CD8-positive, alpha-beta memory T cell (primary cell): ENCODE measurements around the gene DUOX2. TPM values are rescaled to one million over a fixed set of nuclear protein-coding genes. Genes with fewer than 3 reads are reported as not detected.
A peak's percentile ranks its signal among the peaks of the same experiment; 100 is the strongest.

ENCODE experiments used
- CTCF ChIA-PET: fragments of 350-600 bp; sonication (Branson Sonifier 250); formaldehyde crosslinking; loops from one replicate; lab custom pipeline; 2021; ENCODE audit warnings: antibody characterized with exemption; lab: Charles Lee
- POLR2A ChIA-PET: fragments of 350-600 bp; sonication (Branson Sonifier 250); formaldehyde crosslinking; loops from one replicate; lab custom pipeline; 2021; ENCODE audit warnings: antibody characterized with exemption; lab: Charles Lee
- DNase-seq, 5 donors: peaks; one replicate each; pipeline versions ENCODE4 v3.0.0 to v3.0.0-alpha.2; 2020 to 2022; ENCODE audit warnings: mixed read lengths in 1 of 5
- H3K27ac ChIP-seq: one replicate; pipeline ENCODE4 v1.7.0; 2013; ENCODE audit warnings: low read depth, mild to moderate bottlenecking, low read length, moderate library complexity
- H3K27me3 ChIP-seq: 2 replicates; pipeline ENCODE4 v1.7.0; 2013; ENCODE audit warnings: low read length, mild to moderate bottlenecking; ENCODE audit not compliant: insufficient read depth, poor library complexity, severe bottlenecking
- H3K36me3 ChIP-seq: 2 replicates; pipeline ENCODE4 v1.7.0; 2013; ENCODE audit warnings: mild to moderate bottlenecking, low read length, moderate library complexity; ENCODE audit not compliant: insufficient read depth
- H3K4me1 ChIP-seq: 2 replicates; pipeline ENCODE4 v1.7.0; 2013; ENCODE audit warnings: mild to moderate bottlenecking, low read length, moderate library complexity; ENCODE audit not compliant: insufficient read depth
- H3K4me3 ChIP-seq: 2 replicates; pipeline ENCODE4 v1.7.0; 2013; ENCODE audit warnings: mild to moderate bottlenecking, low read length
- H3K9me3 ChIP-seq: 2 replicates; pipeline ENCODE4 v1.7.0; 2013; ENCODE audit warnings: mild to moderate bottlenecking, low read length
- H3K27ac Mint-ChIP-seq, 8 donors: one replicate each; pipeline ENCODE4 v1.8.0; 2020 to 2021; ENCODE audit warnings: mixed read lengths in 8 of 8, mild to moderate bottlenecking in 6 of 8, inconsistent platforms in 3 of 8, moderate library complexity in 3 of 8
- H3K27me3 Mint-ChIP-seq, 2 donors: one replicate each; pipeline ENCODE4 v1.8.0; 2020 to 2021; ENCODE audit warnings: mixed read lengths in 2 of 2, mild to moderate bottlenecking in 1 of 2, moderate library complexity in 1 of 2
- H3K36me3 Mint-ChIP-seq, 3 donors: one replicate each; pipeline ENCODE4 v1.8.0; 2020 to 2021; ENCODE audit warnings: mixed read lengths in 3 of 3, inconsistent platforms in 1 of 3, mild to moderate bottlenecking in 1 of 3
- H3K4me1 Mint-ChIP-seq, 3 donors: one replicate each; pipeline ENCODE4 v1.8.0; 2020 to 2021; ENCODE audit warnings: mixed read lengths in 3 of 3, inconsistent platforms in 1 of 3, mild to moderate bottlenecking in 1 of 3
- H3K4me3 Mint-ChIP-seq, 7 donors: one replicate each; pipeline ENCODE4 v1.8.0; 2020 to 2021; ENCODE audit warnings: mixed read lengths in 7 of 7, mild to moderate bottlenecking in 6 of 7, moderate library complexity in 4 of 7, inconsistent platforms in 2 of 7
- H3K9me3 Mint-ChIP-seq, 5 donors: one replicate each; pipeline ENCODE4 v1.8.0; 2020 to 2022; ENCODE audit warnings: mixed read lengths in 5 of 5, mild to moderate bottlenecking in 3 of 5, moderate library complexity in 2 of 5, inconsistent platforms in 1 of 5
- polyA plus RNA-seq: library from polyadenylated mRNA; unstranded; fragments of 300-500 nt; fragmentation: Illumina TruSeq; gene quantifications from one replicate; pipeline ENCODE4 v1.2.3, GENCODE V29; 2021
- total RNA-seq, 2 experiments: library from RNA; stranded (reverse); gene quantifications; one replicate each; pipeline ENCODE4 v1.2.3, GENCODE V29; 2021

The DUOX2 gene
- total and polyA plus RNA-seq, 3 experiments from 2014 or later = not detected

- Mint-ChIP-seq H3K4me3 (no peak overlapping the region), H3K27ac (no peak overlapping the region), H3K36me3 (peaks cover 0 to 20% (median 1%) of the 10 kb centered on the region in 3 donors), H3K9me3 (no peaks in the 10 kb centered on the region), H3K27me3 (peaks cover 0 to 2% of the 10 kb centered on the region in 2 donors), H3K4me1 (peaks cover 0 to 3% (median 0%) of the 10 kb centered on the region in 3 donors)
- DNase-seq = no peak
- ChIA-PET CTCF (no interaction called here), POLR2A (no interaction called here)
- Histone ChIP-seq H3K4me3 (no peak overlapping the region), H3K9me3 (no peaks in the 10 kb centered on the region), H3K36me3 (no peaks in the 10 kb centered on the region), H3K27me3 (no peaks in the 10 kb centered on the region), H3K27ac (no peak overlapping the region), H3K4me1 (no peaks in the 10 kb centered on the region)
Observed at GRCh38 chr15:45151998-45152828, 38.2 kb upstream of the DUOX2 start.

GRCh38 chr15:45150997-45151396, 37.0 kb upstream of the DUOX2 start:
- ChIA-PET CTCF (no interaction called here), POLR2A (no interaction called here)
- H3K27me3 ChIP-seq = no peaks in the 10 kb centered on the region
- H3K27me3 Mint-ChIP-seq = no peaks in the 10 kb centered on the region
- no peak overlapping the region for H3K27ac ChIP-seq
- no peak for DNase-seq
- no peak overlapping the region for H3K4me3 ChIP-seq
- H3K9me3 Mint-ChIP-seq = no peaks in the 10 kb centered on the region
- H3K36me3 ChIP-seq = no peaks in the 10 kb centered on the region
- peaks cover 0 to 20% (median 0%) of the 10 kb centered on the region in 3 donors for H3K36me3 Mint-ChIP-seq
- no peak overlapping the region for H3K4me3 Mint-ChIP-seq
- H3K4me1 Mint-ChIP-seq = no peaks in the 10 kb centered on the region
- H3K27ac Mint-ChIP-seq = no peak overlapping the region
- H3K9me3 ChIP-seq = no peaks in the 10 kb centered on the region
- no peaks in the 10 kb centered on the region for H3K4me1 ChIP-seq

- CTCF ChIA-PET = no interaction called here
Observed at GRCh38 chr15:45150481-45150880, 36.5 kb upstream of the DUOX2 start.

GRCh38 chr15:45149060-45149459, 35.1 kb upstream of the DUOX2 start:
- no peaks in the 10 kb centered on the region for H3K4me1 ChIP-seq
- H3K27me3 Mint-ChIP-seq = peaks cover 0 to 2% of the 10 kb centered on the region in 2 donors
- peak overlapping the region in 1 of 8 donors; percentile 68 for H3K27ac Mint-ChIP-seq
- H3K27me3 ChIP-seq = no peaks in the 10 kb centered on the region
- CTCF ChIA-PET = interaction anchor here (1.2 kb wide), 1 partner anchor 18 kb away, joined by 4 read pairs; no protein-coding TSS in a partner anchor
- POLR2A ChIA-PET = no interaction called here
- H3K9me3 Mint-ChIP-seq = no peaks in the 10 kb centered on the region
- no peak for DNase-seq
- peaks cover 0 to 20% (median 0%) of the 10 kb centered on the region in 3 donors for H3K36me3 Mint-ChIP-seq
- H3K27ac ChIP-seq = no peak overlapping the region
- no peak overlapping the region for H3K4me3 ChIP-seq
- H3K9me3 ChIP-seq = no peaks in the 10 kb centered on the region
- H3K4me1 Mint-ChIP-seq = no peaks in the 10 kb centered on the region
- H3K4me3 Mint-ChIP-seq = no peak overlapping the region
- no peaks in the 10 kb centered on the region for H3K36me3 ChIP-seq

More at GRCh38 chr15:45150481-45150880, 36.5 kb upstream of the DUOX2 start:
- no peaks in the 10 kb centered on the region for H3K4me1 Mint-ChIP-seq
- H3K9me3 ChIP-seq = no peaks in the 10 kb centered on the region
- H3K36me3 Mint-ChIP-seq = peaks cover 0 to 20% (median 0%) of the 10 kb centered on the region in 3 donors
- H3K4me3 ChIP-seq = no peak overlapping the region
- no peaks in the 10 kb centered on the region for H3K4me1 ChIP-seq
- no peak overlapping the region for H3K4me3 Mint-ChIP-seq
- H3K27ac ChIP-seq = no peak overlapping the region
- no peaks in the 10 kb centered on the region for H3K27me3 ChIP-seq
- POLR2A ChIA-PET = no interaction called here
- DNase-seq = peak in 1 of 5 donors; percentile 4
- no peaks in the 10 kb centered on the region for H3K27me3 Mint-ChIP-seq
- H3K9me3 Mint-ChIP-seq = no peaks in the 10 kb centered on the region
- H3K36me3 ChIP-seq = no peaks in the 10 kb centered on the region
- H3K27ac Mint-ChIP-seq = no peak overlapping the region

GRCh38 chr15:45148076-45149059, 34.4 kb upstream of the DUOX2 start:
- CTCF ChIA-PET = interaction anchor here (1.2 kb wide), 1 partner anchor 19 kb away, joined by 4 read pairs; no protein-coding TSS in a partner anchor
- Histone ChIP-seq H3K27ac (no peak overlapping the region), H3K9me3 (no peaks in the 10 kb centered on the region), H3K36me3 (no peaks in the 10 kb centered on the region), H3K4me3 (no peak overlapping the region), H3K27me3 (no peaks in the 10 kb centered on the region), H3K4me1 (no peaks in the 10 kb centered on the region)
- Mint-ChIP-seq H3K9me3 (no peaks in the 10 kb centered on the region), H3K27me3 (peaks cover 0 to 2% of the 10 kb centered on the region in 2 donors), H3K4me3 (no peak overlapping the region), H3K27ac (peak overlapping the region in 1 of 8 donors; percentile 47), H3K4me1 (no peaks in the 10 kb centered on the region), H3K36me3 (peaks cover 0 to 20% (median 0%) of the 10 kb centered on the region in 3 donors)
- POLR2A ChIA-PET = no interaction called here
- DNase-seq = no peak

- Histone ChIP-seq H3K36me3 (no peaks in the 10 kb centered on the region), H3K4me3 (no peak overlapping the region), H3K27me3 (no peaks in the 10 kb centered on the region), H3K27ac (no peak overlapping the region), H3K9me3 (no peaks in the 10 kb centered on the region), H3K4me1 (no peaks in the 10 kb centered on the region)
- peaks cover 0 to 2% of the 10 kb centered on the region in 2 donors for H3K27me3 Mint-ChIP-seq
- DNase-seq = no peak
- no peak overlapping the region for H3K4me3 Mint-ChIP-seq
- H3K36me3 Mint-ChIP-seq = peaks cover 0 to 17% (median 0%) of the 10 kb centered on the region in 3 donors
- H3K27ac Mint-ChIP-seq = no peak overlapping the region
- ChIA-PET CTCF (no interaction called here), POLR2A (no interaction called here)
- H3K9me3 Mint-ChIP-seq = no peaks in the 10 kb centered on the region
- H3K4me1 Mint-ChIP-seq = no peaks in the 10 kb centered on the region
Observed at GRCh38 chr15:45147606-45148005, 33.6 kb upstream of the DUOX2 start.

GRCh38 chr15:45146405-45146804, 32.4 kb upstream of the DUOX2 start:
- no peak for DNase-seq
- CTCF ChIA-PET = interaction anchor here (2.0 kb wide), 1 partner anchor 28 kb away, joined by 7 read pairs; no protein-coding TSS in a partner anchor
- no peaks in the 10 kb centered on the region for H3K27me3 ChIP-seq
- POLR2A ChIA-PET = no interaction called here
- H3K27me3 Mint-ChIP-seq = peaks cover 0 to 2% of the 10 kb centered on the region in 2 donors
- no peak overlapping the region for H3K4me3 ChIP-seq
- no peak overlapping the region for H3K27ac Mint-ChIP-seq
- H3K27ac ChIP-seq = no peak overlapping the region
- H3K36me3 ChIP-seq = no peaks in the 10 kb centered on the region
- no peaks in the 10 kb centered on the region for H3K9me3 Mint-ChIP-seq
- H3K9me3 ChIP-seq = no peaks in the 10 kb centered on the region
- no peak overlapping the region for H3K4me3 Mint-ChIP-seq
- no peaks in the 10 kb centered on the region for H3K4me1 ChIP-seq
- H3K4me1 Mint-ChIP-seq = no peaks in the 10 kb centered on the region
- H3K36me3 Mint-ChIP-seq = peaks cover 0 to 8% (median 0%) of the 10 kb centered on the region in 3 donors
